ENCODE data around the gene MAGEF1.

- TF ChIP-seq CTCF (IDR thresholded peaks at IDR 0.05) (no peak), POLR2A (IDR thresholded peaks at IDR 0.05) (no peak)
Observed at GRCh38 chr3:184734903-184735701, 23.2 kb upstream of the MAGEF1 start.

All from Peyer's patch (tissue), 4 donors.